GM23338 (cell line): ENCODE measurements around the gene ENPP7.

ENCODE experiments used
- CREB1 ChIP-seq: fragments of 250-450 bp; sonication (Bioruptor Pico); IDR thresholded peaks from 2 replicates; pipeline ENCODE4 v1.5.0; 2020; ENCODE audit warnings: low read depth, mild to moderate bottlenecking, moderate library complexity
- CTCF ChIP-seq, 2 experiments: fragments of 200-600 bp in 1 of 2; sonication (generic) in 1 of 2; conservative IDR thresholded peaks; 2 replicates each; pipeline versions ENCODE4 v1.5.1 to v1.6.1; 2016 to 2017; ENCODE audit warnings: antibody characterized with exemption in 2 of 2, low read depth in 2 of 2, mild to moderate bottlenecking in 2 of 2, moderate library complexity in 1 of 2
- EZH2 ChIP-seq: fragments of 200-600 bp; sonication (generic); IDR thresholded peaks from one replicate; pipeline ENCODE4 v1.8.0; 2017; ENCODE audit warnings: antibody characterized with exemption, mild to moderate bottlenecking, low read depth; ENCODE audit not compliant: unreplicated experiment
- EZH2phosphoT487 ChIP-seq: fragments of 200-600 bp; sonication (generic); IDR thresholded peaks from one replicate; pipeline ENCODE4 v1.8.1; 2018; ENCODE audit warnings: antibody characterized with exemption; ENCODE audit not compliant: unreplicated experiment
- JUNB ChIP-seq: IDR thresholded peaks from one replicate; pipeline ENCODE4 v1.6.1; 2016; ENCODE audit warnings: antibody characterized with exemption; ENCODE audit not compliant: unreplicated experiment
- NANOG ChIP-seq: IDR thresholded peaks from 2 replicates; pipeline ENCODE4 v1.6.1; 2016; ENCODE audit warnings: antibody characterized with exemption, borderline replicate concordance
- POLR2AphosphoS5 ChIP-seq: IDR thresholded peaks from 2 replicates; pipeline ENCODE4 v1.6.1; 2016; ENCODE audit warnings: antibody characterized with exemption, low read depth
- REST ChIP-seq: IDR thresholded peaks from one replicate; pipeline ENCODE4 v1.6.1; 2018; ENCODE audit warnings: antibody characterized with exemption; ENCODE audit not compliant: unreplicated experiment
- STAT1 ChIP-seq: IDR thresholded peaks from one replicate; pipeline ENCODE4 v1.6.1; 2016; ENCODE audit warnings: antibody characterized with exemption; ENCODE audit not compliant: unreplicated experiment
- ZNF114 ChIP-seq: fragments of 250-450 bp; sonication (Bioruptor Pico); IDR thresholded peaks from 2 replicates; pipeline ENCODE4 v1.5.0; 2020; ENCODE audit warnings: mild to moderate bottlenecking, moderate library complexity
- ZNF331 ChIP-seq: fragments of 250-450 bp; sonication (Bioruptor Pico); IDR thresholded peaks from 2 replicates; pipeline ENCODE4 v1.5.0; 2020; ENCODE audit warnings: low read depth, mild to moderate bottlenecking, moderate library complexity

GRCh38 chr17:79720705-79721292, 9.9 kb upstream of the ENPP7 start:
- TF ChIP-seq CTCF (conservative IDR thresholded peaks at IDR 0.05; ENCODE audit: low read depth in 2 of 2) (no peak), REST (no peak), EZH2 (no peak), ZNF331 (CRISPR knock-in tag) (no peak), EZH2phosphoT487 (no peak), JUNB (no peak), POLR2AphosphoS5 (no peak), ZNF114 (CRISPR knock-in tag) (no peak), CREB1 (CRISPR knock-in tag) (no peak), NANOG (no peak), STAT1 (no peak)
